Loucy (cell line): ENCODE measurements around the gene TEX2.

Source experiments
- EZH2phosphoT487 ChIP-seq: fragments of 200-600 bp; IDR thresholded peaks from 2 replicates; pipeline ENCODE4 v1.6.1; 2018; ENCODE audit warnings: antibody characterized with exemption, mild to moderate bottlenecking, moderate library complexity, borderline replicate concordance
- TF ChIP-seq, protein P1 (sequence below): fragments of 200-600 bp; sonication (generic); conservative IDR thresholded peaks from 2 replicates; pipeline ENCODE4 v1.5.1; 2014; ENCODE audit warnings: mild to moderate bottlenecking, antibody characterized with exemption, low read length

DNA sequence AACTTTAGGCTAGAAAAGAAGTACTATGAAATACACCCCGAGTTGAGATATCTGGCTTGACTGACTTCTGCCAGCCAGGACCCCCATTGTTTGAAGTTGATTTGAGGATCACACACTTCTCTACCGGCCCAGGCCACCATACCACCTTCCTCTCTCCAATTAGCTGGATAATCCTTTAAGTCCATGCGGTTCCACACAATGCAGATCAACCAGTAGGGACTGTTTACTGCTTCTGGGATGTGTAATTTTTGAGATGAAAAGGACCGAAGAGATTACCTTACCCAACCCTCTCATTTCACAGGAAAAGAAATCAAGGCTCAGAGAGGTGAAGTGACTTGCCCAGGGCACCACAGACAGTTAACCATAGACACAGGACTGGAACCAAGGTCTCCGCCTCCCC, 153.7 kb downstream of the TEX2 start:
- TF ChIP-seq, protein P1, sequence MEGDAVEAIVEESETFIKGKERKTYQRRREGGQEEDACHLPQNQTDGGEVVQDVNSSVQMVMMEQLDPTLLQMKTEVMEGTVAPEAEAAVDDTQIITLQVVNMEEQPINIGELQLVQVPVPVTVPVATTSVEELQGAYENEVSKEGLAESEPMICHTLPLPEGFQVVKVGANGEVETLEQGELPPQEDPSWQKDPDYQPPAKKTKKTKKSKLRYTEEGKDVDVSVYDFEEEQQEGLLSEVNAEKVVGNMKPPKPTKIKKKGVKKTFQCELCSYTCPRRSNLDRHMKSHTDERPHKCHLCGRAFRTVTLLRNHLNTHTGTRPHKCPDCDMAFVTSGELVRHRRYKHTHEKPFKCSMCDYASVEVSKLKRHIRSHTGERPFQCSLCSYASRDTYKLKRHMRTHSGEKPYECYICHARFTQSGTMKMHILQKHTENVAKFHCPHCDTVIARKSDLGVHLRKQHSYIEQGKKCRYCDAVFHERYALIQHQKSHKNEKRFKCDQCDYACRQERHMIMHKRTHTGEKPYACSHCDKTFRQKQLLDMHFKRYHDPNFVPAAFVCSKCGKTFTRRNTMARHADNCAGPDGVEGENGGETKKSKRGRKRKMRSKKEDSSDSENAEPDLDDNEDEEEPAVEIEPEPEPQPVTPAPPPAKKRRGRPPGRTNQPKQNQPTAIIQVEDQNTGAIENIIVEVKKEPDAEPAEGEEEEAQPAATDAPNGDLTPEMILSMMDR, result no peak
- no peak for TF ChIP-seq EZH2phosphoT487
